Fibroblast of lung (primary cell): ENCODE data around the gene OR7A10. TPM values are rescaled to one million over a fixed set of nuclear protein-coding genes. Genes with fewer than 3 reads are reported as not detected.
"Not testable (repeated sequence)": the region's sequence is repeated elsewhere in the genome, so short reads cannot be mapped to it uniquely, and the experiment has no call there.

Experiments
- DNase-seq, 2 donors: peaks; one replicate each; pipeline versions ENCODE4 v3.0.0 to v3.0.0-alpha.2; 2010; ENCODE audit warnings: low read depth in 2 of 2
- H2AFZ ChIP-seq: 2 replicates; pipeline ENCODE4 v1.5.1; 2012; ENCODE audit warnings: low read length, control low read depth, inconsistent platforms
- H3K27ac ChIP-seq: 2 replicates; pipeline ENCODE4 v1.5.1; 2011; ENCODE audit warnings: low read length, control low read depth; ENCODE audit not compliant: insufficient read depth
- H3K27me3 ChIP-seq: 2 replicates; pipeline ENCODE4 v1.5.1; 2011; ENCODE audit warnings: mild to moderate bottlenecking, low read length; ENCODE audit not compliant: control insufficient read depth, insufficient read depth
- H3K36me3 ChIP-seq: 2 replicates; pipeline ENCODE4 v1.5.1; 2011; ENCODE audit warnings: low read length; ENCODE audit not compliant: control insufficient read depth, insufficient read depth
- H3K4me1 ChIP-seq: 2 replicates; pipeline ENCODE4 v1.5.1; 2011; ENCODE audit warnings: low read length; ENCODE audit not compliant: control insufficient read depth, insufficient read depth; ENCODE audit errors: extremely low read depth
- H3K4me2 ChIP-seq: 2 replicates; pipeline ENCODE4 v1.5.1; 2011; ENCODE audit warnings: low read length, control low read depth; ENCODE audit not compliant: insufficient read depth; ENCODE audit errors: extremely low read depth
- H3K4me3 ChIP-seq, 4 experiments: fragments of 200-600 bp in 1 of 4; sonication (generic) in 1 of 4; replicated peaks in 1 of 4; 2 replicates each; pipeline ENCODE4 v1.5.1; 2011 to 2016; ENCODE audit warnings: low read length in 4 of 4, low read depth in 3 of 4, mild to moderate bottlenecking in 3 of 4, control low read depth in 2 of 4, inconsistent platforms in 1 of 4, mixed read lengths in 1 of 4; ENCODE audit not compliant: insufficient read depth in 1 of 4; ENCODE audit errors: control extremely low read depth in 1 of 4
- H3K79me2 ChIP-seq: 2 replicates; pipeline ENCODE4 v1.5.1; 2012; ENCODE audit warnings: mild to moderate bottlenecking, low read length, inconsistent platforms; ENCODE audit not compliant: control insufficient read depth, insufficient read depth
- H3K9ac ChIP-seq: 2 replicates; pipeline ENCODE4 v1.5.1; 2011; ENCODE audit warnings: mild to moderate bottlenecking, low read length, control low read depth; ENCODE audit not compliant: insufficient read depth
- H3K9me3 ChIP-seq: 2 replicates; pipeline ENCODE4 v1.5.1; 2012; ENCODE audit warnings: low read depth, low read length; ENCODE audit not compliant: control insufficient read depth, insufficient read depth
- H4K20me1 ChIP-seq: 2 replicates; pipeline ENCODE4 v1.5.1; 2011; ENCODE audit warnings: low read length; ENCODE audit not compliant: control insufficient read depth, insufficient read depth; ENCODE audit errors: extremely low read depth
- CTCF ChIP-seq, 2 donors: IDR thresholded peaks in 1 of 2; conservative IDR thresholded peaks in 1 of 2; 1 replicate in 1 of 2; 2 replicates in 1 of 2; pipeline ENCODE4 v1.5.1; 2011 to 2012; ENCODE audit warnings: low read length in 2 of 2, control low read depth in 1 of 2, inconsistent platforms in 1 of 2, low read depth in 1 of 2, mild to moderate bottlenecking in 1 of 2
- EZH2 ChIP-seq: IDR thresholded peaks from 2 replicates; pipeline ENCODE4 v1.5.1; 2012; ENCODE audit warnings: low read length, control low read depth, mild to moderate bottlenecking; ENCODE audit errors: missing control alignments
- polyA plus RNA-seq, 2 donors: library from polyadenylated mRNA; depleted of rRNA in 1 of 2; stranded (reverse) in 1 of 2; unstranded in 1 of 2; fragments of >200 nt; gene quantifications; 2 replicates each; pipeline ENCODE4 v1.2.1, GENCODE V29; 2011 to 2012; ENCODE audit warnings: missing spikeins in 1 of 2
- total RNA-seq: library from RNA; depleted of rRNA; stranded (reverse); fragments of >200 nt; gene quantifications from 2 replicates; pipeline ENCODE4 v1.2.1, GENCODE V29; 2014

Gene OR7A10
- total and polyA plus RNA-seq, 2 donors (not counting 1 experiment from before 2014, with no cell fraction given) = not detected

GRCh38 chr19:14795078-14795721, 53.5 kb downstream of the OR7A10 start:
- H3K36me3 ChIP-seq = no peaks in the 10 kb centered on the region
- H3K27me3 ChIP-seq = no peaks in the 10 kb centered on the region
- H3K79me2 ChIP-seq = no peaks in the 10 kb centered on the region
- no peaks in the 10 kb centered on the region for H3K4me1 ChIP-seq
- TF ChIP-seq CTCF (conservative IDR thresholded peaks at IDR 0.05 in 1 of 2, IDR thresholded peaks at IDR 0.05 in 1 of 2; ENCODE audit: low read depth in 1 of 2, low read length in 2 of 2) (no peak), EZH2 (no peak)
- no peak for DNase-seq
- no peak overlapping the region for H3K27ac ChIP-seq
- no peaks in the 10 kb centered on the region for H4K20me1 ChIP-seq
- no peaks in the 10 kb centered on the region for H3K9me3 ChIP-seq
- H3K4me3 ChIP-seq = no peak overlapping the region
- H2AFZ ChIP-seq = no peak overlapping the region
- H3K4me2 ChIP-seq = no peak overlapping the region
- no peak overlapping the region for H3K9ac ChIP-seq

GRCh38 chr19:14792250-14792649, 56.5 kb downstream of the OR7A10 start:
- not testable (repeated sequence) for H3K36me3 ChIP-seq, H3K27ac ChIP-seq, H3K9me3 ChIP-seq, H3K79me2 ChIP-seq, H3K4me2 ChIP-seq, H2AFZ ChIP-seq, H3K27me3 ChIP-seq, H3K9ac ChIP-seq, H3K4me1 ChIP-seq, DNase-seq, H4K20me1 ChIP-seq, H3K4me3 ChIP-seq

Other genes with a start within 250 kb of the OR7A10 start
- not detected in 2 replicates for gene ADGRE3, start 174.1 kb downstream of the OR7A10 start, total RNA-seq
- not detected in 2 replicates for gene ADGRE3, start 174.1 kb downstream of the OR7A10 start, polyA plus RNA-seq
- 26.7 and 26.9 TPM in 2 replicates for gene ZNF333, start 158.9 kb downstream of the OR7A10 start, total RNA-seq
- 7.2 and 10.0 TPM in 2 replicates for gene ZNF333, start 158.9 kb downstream of the OR7A10 start, polyA plus RNA-seq
- under 0.01 TPM in 2 replicates for gene ADGRE2, start 70.4 kb downstream of the OR7A10 start, total RNA-seq
- gene ADGRE2, start 70.4 kb downstream of the OR7A10 start, polyA plus RNA-seq = 0.07 and 0.15 TPM in 2 replicates
- not detected in 2 replicates for gene OR7A5, start 13.7 kb downstream of the OR7A10 start, total RNA-seq
- not detected in 2 replicates for gene OR7A5, start 13.7 kb downstream of the OR7A10 start, polyA plus RNA-seq
- gene OR7C1, start 13.7 kb downstream of the OR7A10 start, total RNA-seq = not detected in 2 replicates
- gene OR7C1, start 13.7 kb downstream of the OR7A10 start, polyA plus RNA-seq = not detected in 2 replicates
- not detected in 2 replicates for gene OR7A17, start 37.2 kb upstream of the OR7A10 start, total RNA-seq
- not detected in 2 replicates for gene OR7A17, start 37.2 kb upstream of the OR7A10 start, polyA plus RNA-seq
- gene OR7C2, start 92.6 kb upstream of the OR7A10 start, total RNA-seq = not detected in 2 replicates
- not detected in 2 replicates for gene OR7C2, start 92.6 kb upstream of the OR7A10 start, polyA plus RNA-seq
- gene SLC1A6, start 130.9 kb upstream of the OR7A10 start, total RNA-seq = not detected in 2 replicates
- not detected in 2 replicates for gene SLC1A6, start 130.9 kb upstream of the OR7A10 start, polyA plus RNA-seq
- not detected in 2 replicates for gene CASP14, start 200.6 kb upstream of the OR7A10 start, total RNA-seq
- gene CASP14, start 200.6 kb upstream of the OR7A10 start, polyA plus RNA-seq = not detected in 2 replicates
- not detected in 2 replicates for gene OR1I1, start 233.3 kb upstream of the OR7A10 start, total RNA-seq
- gene OR1I1, start 233.3 kb upstream of the OR7A10 start, polyA plus RNA-seq = not detected in 2 replicates